Smooth muscle cell (in vitro differentiated cells): ENCODE data around the gene SUPT4H1. TPM values are rescaled to one million over a fixed set of nuclear protein-coding genes. Genes with fewer than 3 reads are reported as not detected.

Experiments used
- DNase-seq: peaks from one replicate; lab custom pipeline; 2025; ENCODE audit not compliant: unreplicated experiment; lab: John Stamatoyannopoulos, UW
- H2AFZ ChIP-seq: fragments of 200-600 bp; sonication (generic); 2 replicates; pipeline ENCODE4 v1.6.0; 2016; ENCODE audit warnings: antibody characterized with exemption, low read depth, mild to moderate bottlenecking
- H3F3A ChIP-seq: fragments of 200-600 bp; sonication (generic); 2 replicates; pipeline ENCODE4 v1.6.0; 2017; ENCODE audit warnings: antibody characterized with exemption, low read depth
- H3K27ac ChIP-seq: fragments of 200-600 bp; sonication (generic); 2 replicates; pipeline ENCODE4 v1.5.1; 2016; ENCODE audit warnings: low read depth, mild to moderate bottlenecking
- H3K27me3 ChIP-seq: fragments of 200-600 bp; sonication (generic); 2 replicates; pipeline ENCODE4 v1.6.1; 2016; ENCODE audit warnings: low read depth, mild to moderate bottlenecking
- H3K36me3 ChIP-seq: fragments of 200-600 bp; sonication (generic); 2 replicates; pipeline ENCODE4 v1.5.1; 2016; ENCODE audit warnings: low read depth
- H3K4me1 ChIP-seq: fragments of 200-600 bp; sonication (generic); 2 replicates; pipeline ENCODE4 v1.5.1; 2016; ENCODE audit warnings: low read depth
- H3K4me2 ChIP-seq: fragments of 200-600 bp; sonication (generic); 2 replicates; pipeline ENCODE4 v1.6.0; 2016; ENCODE audit warnings: mild to moderate bottlenecking
- H3K4me3 ChIP-seq: fragments of 200-600 bp; sonication (generic); 2 replicates; pipeline ENCODE4 v1.5.1; 2016; ENCODE audit warnings: mild to moderate bottlenecking
- H3K79me2 ChIP-seq: fragments of 200-600 bp; sonication (generic); 2 replicates; pipeline ENCODE4 v1.6.0; 2016; ENCODE audit warnings: low read depth, mild to moderate bottlenecking
- H3K9ac ChIP-seq: fragments of 200-600 bp; sonication (generic); 2 replicates; pipeline ENCODE4 v1.6.0; 2016; ENCODE audit warnings: low read depth
- H3K9me3 ChIP-seq: fragments of 200-600 bp; sonication (generic); replicated peaks from 2 replicates; pipeline ENCODE4 v1.5.1; 2016; ENCODE audit warnings: low read depth
- H4K20me1 ChIP-seq: fragments of 200-600 bp; sonication (generic); 2 replicates; pipeline ENCODE4 v1.6.0; 2016; ENCODE audit warnings: low read depth
- WGBS: methylation state at CpG from one replicate; pipeline ENCODE4 v1.1.7; 2016; ENCODE audit warnings: low lambda C conversion rate; 5-methylcytosine and 5-hydroxymethylcytosine counted together
- polyA plus RNA-seq: library from polyadenylated mRNA; unstranded; fragments of >200 nt; fragmentation: Nextera tagmentation; extraction: Ambion mirVana; gene quantifications from 2 replicates; pipeline ENCODE4 v1.2.1, GENCODE V29; 2016
- total RNA-seq: library from RNA; depleted of rRNA; stranded (reverse); fragments of >200 nt; gene quantifications from 2 replicates; pipeline ENCODE4 v1.2.3, GENCODE V29; 2014
- TF ChIP-seq, protein P1 (sequence below): fragments of 200-600 bp; sonication (generic); IDR thresholded peaks from 2 replicates; pipeline ENCODE4 v1.5.1; 2017; ENCODE audit warnings: borderline replicate concordance, mild to moderate bottlenecking, antibody characterized with exemption; ENCODE audit not compliant: insufficient read depth, poor library complexity, severe bottlenecking

Gene SUPT4H1
- total and polyA plus RNA-seq, 2 experiments from 2014 or later, result 66.1 to 107 TPM

DNA sequence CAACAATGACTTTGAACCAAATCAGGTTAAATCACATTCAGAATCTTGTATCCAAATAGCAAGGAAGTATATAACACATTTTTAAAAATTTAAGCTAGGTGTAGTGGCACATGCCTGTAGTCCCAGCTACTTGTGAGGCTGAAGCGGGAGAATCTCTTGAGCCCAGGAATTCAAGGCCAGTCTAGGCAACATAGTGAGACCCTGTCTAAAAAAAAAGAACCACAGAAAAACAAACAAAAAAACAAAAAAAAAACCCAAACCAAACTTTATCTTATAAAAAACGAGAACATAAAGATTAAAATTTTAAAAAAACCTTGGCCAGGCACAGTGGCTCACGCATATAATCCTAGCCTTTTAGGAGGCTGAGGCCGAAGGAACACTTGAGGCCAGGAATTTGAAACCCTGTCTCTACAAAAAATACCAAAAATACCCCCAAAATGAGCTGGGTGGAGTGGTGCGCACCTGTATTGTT, 11.6 kb downstream of the SUPT4H1 start:
- Histone ChIP-seq H3K4me2 (no peak overlapping the region), H3K36me3 (no peaks in the 10 kb centered on the region), H3K79me2 (no peaks in the 10 kb centered on the region), H4K20me1 (no peaks in the 10 kb centered on the region), H3F3A (peaks cover 23% of the 10 kb centered on the region), H2AFZ (no peak overlapping the region), H3K4me3 (no peak overlapping the region), H3K27me3 (no peaks in the 10 kb centered on the region), H3K27ac (peak overlapping the region; percentile 85), H3K4me1 (peaks cover 17% of the 10 kb centered on the region), H3K9me3 (no peaks in the 10 kb centered on the region), H3K9ac (no peak overlapping the region)
- TF ChIP-seq, protein P1, sequence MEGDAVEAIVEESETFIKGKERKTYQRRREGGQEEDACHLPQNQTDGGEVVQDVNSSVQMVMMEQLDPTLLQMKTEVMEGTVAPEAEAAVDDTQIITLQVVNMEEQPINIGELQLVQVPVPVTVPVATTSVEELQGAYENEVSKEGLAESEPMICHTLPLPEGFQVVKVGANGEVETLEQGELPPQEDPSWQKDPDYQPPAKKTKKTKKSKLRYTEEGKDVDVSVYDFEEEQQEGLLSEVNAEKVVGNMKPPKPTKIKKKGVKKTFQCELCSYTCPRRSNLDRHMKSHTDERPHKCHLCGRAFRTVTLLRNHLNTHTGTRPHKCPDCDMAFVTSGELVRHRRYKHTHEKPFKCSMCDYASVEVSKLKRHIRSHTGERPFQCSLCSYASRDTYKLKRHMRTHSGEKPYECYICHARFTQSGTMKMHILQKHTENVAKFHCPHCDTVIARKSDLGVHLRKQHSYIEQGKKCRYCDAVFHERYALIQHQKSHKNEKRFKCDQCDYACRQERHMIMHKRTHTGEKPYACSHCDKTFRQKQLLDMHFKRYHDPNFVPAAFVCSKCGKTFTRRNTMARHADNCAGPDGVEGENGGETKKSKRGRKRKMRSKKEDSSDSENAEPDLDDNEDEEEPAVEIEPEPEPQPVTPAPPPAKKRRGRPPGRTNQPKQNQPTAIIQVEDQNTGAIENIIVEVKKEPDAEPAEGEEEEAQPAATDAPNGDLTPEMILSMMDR, result no peak
- 94% methylated on average over 5 of the region's 5 CpGs for WGBS
- no peak for DNase-seq

DNA sequence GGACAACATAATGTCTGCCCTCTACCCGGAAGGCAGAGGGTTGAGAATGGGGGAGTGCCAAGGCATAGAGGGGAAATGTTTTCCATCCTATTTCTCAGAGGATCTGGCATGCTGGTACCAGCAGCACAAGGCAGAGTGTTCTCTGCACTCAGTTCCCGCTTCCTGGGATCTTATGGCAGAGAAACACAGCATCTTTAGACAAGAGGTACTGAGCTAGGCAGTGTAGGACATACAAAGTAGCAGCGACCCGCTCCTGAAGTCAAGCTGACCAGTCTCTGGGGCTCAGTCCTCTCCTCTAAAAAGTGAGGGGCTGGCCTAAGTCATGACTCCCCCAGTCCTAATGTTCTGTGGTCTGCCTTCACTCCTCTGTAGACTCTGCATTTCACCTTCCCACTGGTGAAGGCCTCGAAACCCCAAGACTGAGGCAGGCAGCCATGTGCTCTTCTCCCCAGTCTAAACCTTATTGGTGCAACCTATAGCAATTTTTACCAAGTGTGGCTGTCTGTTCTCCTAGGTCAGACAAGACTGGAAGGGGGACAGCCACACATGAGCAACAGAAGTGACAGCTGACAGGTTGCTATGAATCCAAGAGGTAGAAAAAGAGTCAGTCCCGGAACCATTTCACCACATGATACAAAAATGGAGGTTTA, 12.1 kb downstream of the SUPT4H1 start:
- Histone ChIP-seq H3K79me2 (no peaks in the 10 kb centered on the region), H3K4me2 (peak overlapping the region; percentile 73), H3K4me1 (peaks cover 17% of the 10 kb centered on the region), H2AFZ (no peak overlapping the region), H3F3A (peaks cover 17% of the 10 kb centered on the region), H3K36me3 (no peaks in the 10 kb centered on the region), H3K27ac (peak overlapping the region; percentile 85), H3K27me3 (no peaks in the 10 kb centered on the region), H3K9ac (no peak overlapping the region), H3K9me3 (no peaks in the 10 kb centered on the region), H3K4me3 (no peak overlapping the region), H4K20me1 (no peaks in the 10 kb centered on the region)
- TF ChIP-seq, protein P1, result no peak
- no peak for DNase-seq
- WGBS, result 97% methylated on average over 6 of the region's 6 CpGs

DNA sequence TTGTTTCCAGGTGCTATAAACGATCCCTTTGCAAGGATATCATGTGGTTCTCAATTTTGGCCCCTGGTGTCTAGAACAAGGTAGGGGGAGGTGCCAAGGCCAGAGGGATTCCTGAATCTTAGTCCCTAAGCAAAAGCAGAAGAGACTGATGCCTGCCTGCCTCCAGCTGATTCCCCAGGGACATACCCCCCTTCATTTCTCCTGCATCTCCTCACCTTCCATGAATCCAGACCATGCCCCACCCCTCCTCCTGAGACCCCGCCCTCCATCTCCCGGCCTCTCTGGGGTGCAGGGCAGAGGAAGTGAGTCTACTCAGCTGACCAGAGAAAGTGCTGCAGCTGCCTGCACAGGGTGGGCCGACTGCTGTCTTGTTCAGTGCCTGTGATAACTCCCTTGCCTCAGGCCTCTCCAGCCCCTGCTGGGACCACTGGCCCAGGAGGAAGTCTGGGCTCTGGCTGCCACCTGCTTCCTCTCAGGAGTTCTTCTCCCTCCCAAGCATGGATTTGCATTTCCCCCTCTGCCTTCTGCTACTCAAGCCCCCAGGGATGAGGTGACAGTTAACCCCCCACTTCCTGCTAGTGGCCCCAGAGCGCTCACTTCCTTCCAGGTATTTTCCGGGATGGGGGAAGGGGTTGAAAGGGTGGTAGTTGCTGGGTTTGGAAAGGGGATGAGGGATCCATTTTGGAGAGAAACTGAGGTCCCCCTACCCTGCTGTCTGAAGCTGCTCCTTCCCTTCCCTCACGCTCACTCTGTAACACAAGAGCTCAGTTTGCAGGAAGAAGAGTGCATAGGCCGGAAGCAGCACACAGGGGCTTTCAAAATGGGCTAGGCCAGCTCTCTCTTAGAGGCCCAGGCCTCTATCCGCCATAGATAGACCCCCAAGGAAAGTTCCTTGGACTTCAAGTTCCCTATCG, 12.9 kb downstream of the SUPT4H1 start:
- Histone ChIP-seq H2AFZ (no peak overlapping the region), H4K20me1 (no peaks in the 10 kb centered on the region), H3K27me3 (no peaks in the 10 kb centered on the region), H3K4me3 (no peak overlapping the region), H3K9ac (no peak overlapping the region), H3K9me3 (no peaks in the 10 kb centered on the region), H3K79me2 (no peaks in the 10 kb centered on the region), H3K4me1 (peaks cover 17% of the 10 kb centered on the region), H3K27ac (peak overlapping the region; percentile 85), H3K36me3 (no peaks in the 10 kb centered on the region), H3F3A (peaks cover 16% of the 10 kb centered on the region), H3K4me2 (peak overlapping the region; percentile 73)
- WGBS, result 54% methylated on average over 10 of the region's 10 CpGs
- TF ChIP-seq, protein P1, result no peak
- no peak for DNase-seq
